CD4-positive, alpha-beta T cell (primary cell): ENCODE data around the gene RPS6KA2. TPM values are rescaled to one million over a fixed set of nuclear protein-coding genes. Genes with fewer than 3 reads are reported as not detected.

Experiments used
- ATAC-seq: fragments of 200-7000 bp; cut with Tn5 transposase; one replicate; pipeline ENCODE4 v1.10.0; 2022; ENCODE audit warnings: mild to moderate bottlenecking; ENCODE audit not compliant: poor library complexity
- CTCF ChIA-PET: fragments of 350-600 bp; sonication (Branson Sonifier 250); formaldehyde crosslinking; loops from one replicate; lab custom pipeline; 2021; ENCODE audit warnings: antibody characterized with exemption, inconsistent platforms; lab: Charles Lee
- POLR2A ChIA-PET: fragments of 350-600 bp; sonication (Branson Sonifier 250); formaldehyde crosslinking; loops from one replicate; lab custom pipeline; 2021; ENCODE audit warnings: antibody characterized with exemption, inconsistent platforms; lab: Charles Lee
- DNase-seq, 14 experiments: peaks; one replicate each; pipeline ENCODE4 v3.0.0-alpha.2; 2013 to 2020; ENCODE audit warnings: mixed read lengths in 2 of 14
- H3K27ac ChIP-seq, 2 donors: one replicate each; pipeline versions ENCODE4 v1.5.1 to v1.7.0; 2013; ENCODE audit warnings: low read length in 2 of 2, low read depth in 1 of 2, mild to moderate bottlenecking in 1 of 2
- H3K27me3 ChIP-seq, 2 experiments: 1 replicate in 1 of 2; 2 replicates in 1 of 2; pipeline versions ENCODE4 v1.6.1 to v1.7.0; 2013; ENCODE audit warnings: low read length in 2 of 2, control low read depth in 1 of 2, mild to moderate bottlenecking in 1 of 2, moderate library complexity in 1 of 2; ENCODE audit not compliant: insufficient read depth in 2 of 2, control insufficient read depth in 1 of 2
- H3K36me3 ChIP-seq: one replicate; pipeline ENCODE4 v1.6.1; 2013; ENCODE audit warnings: low read length, control low read depth; ENCODE audit not compliant: insufficient read depth
- H3K4me1 ChIP-seq: one replicate; pipeline ENCODE4 v1.6.1; 2013; ENCODE audit warnings: low read length, control low read depth; ENCODE audit not compliant: insufficient read depth
- H3K4me3 ChIP-seq: one replicate; pipeline ENCODE4 v1.5.1; 2013; ENCODE audit warnings: mild to moderate bottlenecking, low read length, moderate library complexity
- H3K9me3 ChIP-seq, 2 experiments: 1 replicate in 1 of 2; 2 replicates in 1 of 2; pipeline versions ENCODE4 v1.6.1 to v1.7.0; 2013; ENCODE audit warnings: low read length in 2 of 2, mild to moderate bottlenecking in 2 of 2, control low read depth in 1 of 2, moderate library complexity in 1 of 2; ENCODE audit not compliant: control insufficient read depth in 1 of 2, insufficient read depth in 1 of 2
- H3K27ac Mint-ChIP-seq: one replicate; pipeline ENCODE4 v1.8.0; 2020; ENCODE audit warnings: mixed read lengths
- H3K27me3 Mint-ChIP-seq: one replicate; pipeline ENCODE4 v1.8.0; 2021; ENCODE audit warnings: mixed read lengths
- H3K36me3 Mint-ChIP-seq: one replicate; pipeline ENCODE4 v1.8.0; 2021; ENCODE audit warnings: low read depth, mixed read lengths
- H3K4me1 Mint-ChIP-seq: one replicate; pipeline ENCODE4 v1.8.0; 2021; ENCODE audit warnings: low read depth, mixed read lengths
- H3K4me3 Mint-ChIP-seq: one replicate; pipeline ENCODE4 v1.8.0; 2020; ENCODE audit warnings: mild to moderate bottlenecking, mixed read lengths
- H3K9me3 Mint-ChIP-seq: one replicate; pipeline ENCODE4 v1.8.0; 2020; ENCODE audit warnings: mixed read lengths
- intact Hi-C, 2 experiments: fragments of 100-400 bp; cut with DNase I in 1 of 2; cut with micrococcal nuclease in 1 of 2; formaldehyde crosslinking; loops; one replicate each; pipeline versions ENCODE4 v1.15.1 to v1.9.0; 2023 to 2025; cut with DNase I, micrococcal nuclease
- total RNA-seq, 174 experiments: library from RNA in 2 of 174; stranded (reverse) in 2 of 174; gene quantifications; one replicate each; pipeline ENCODE4 v1.2.3 and lab custom pipeline; 2021 to 2026
- TF ChIP-seq, protein P1 (sequence below): fragments of 200-600 bp; IDR thresholded peaks from one replicate; pipeline ENCODE4 v1.8.0; 2022; ENCODE audit warnings: antibody characterized with exemption, mild to moderate bottlenecking

RPS6KA2 gene
- total RNA-seq, 2 experiments from 2014 or later: 5.6 to 6.2 TPM

GRCh38 chr6:166570929-166571713 is 55.9 kb downstream of the RPS6KA2 start:
- ATAC-seq (no peak), DNase-seq (no peak)
- no peak overlapping the region for H3K27ac ChIP-seq
- intact Hi-C loops: no loop called here
- H3K9me3 Mint-ChIP-seq: peaks cover 3% of the 10 kb centered on the region
- ChIA-PET POLR2A (no interaction called here), CTCF (no interaction called here)
- peaks cover under 1% of the 10 kb centered on the region for H3K36me3 Mint-ChIP-seq
- no peaks in the 10 kb centered on the region for H3K4me1 Mint-ChIP-seq
- H3K4me3 ChIP-seq: no peak overlapping the region
- no peak overlapping the region for H3K27ac Mint-ChIP-seq
- H3K4me3 Mint-ChIP-seq: no peak overlapping the region
- no peaks in the 10 kb centered on the region for H3K4me1 ChIP-seq
- no peaks in the 10 kb centered on the region for H3K27me3 Mint-ChIP-seq
- TF ChIP-seq, protein P1, sequence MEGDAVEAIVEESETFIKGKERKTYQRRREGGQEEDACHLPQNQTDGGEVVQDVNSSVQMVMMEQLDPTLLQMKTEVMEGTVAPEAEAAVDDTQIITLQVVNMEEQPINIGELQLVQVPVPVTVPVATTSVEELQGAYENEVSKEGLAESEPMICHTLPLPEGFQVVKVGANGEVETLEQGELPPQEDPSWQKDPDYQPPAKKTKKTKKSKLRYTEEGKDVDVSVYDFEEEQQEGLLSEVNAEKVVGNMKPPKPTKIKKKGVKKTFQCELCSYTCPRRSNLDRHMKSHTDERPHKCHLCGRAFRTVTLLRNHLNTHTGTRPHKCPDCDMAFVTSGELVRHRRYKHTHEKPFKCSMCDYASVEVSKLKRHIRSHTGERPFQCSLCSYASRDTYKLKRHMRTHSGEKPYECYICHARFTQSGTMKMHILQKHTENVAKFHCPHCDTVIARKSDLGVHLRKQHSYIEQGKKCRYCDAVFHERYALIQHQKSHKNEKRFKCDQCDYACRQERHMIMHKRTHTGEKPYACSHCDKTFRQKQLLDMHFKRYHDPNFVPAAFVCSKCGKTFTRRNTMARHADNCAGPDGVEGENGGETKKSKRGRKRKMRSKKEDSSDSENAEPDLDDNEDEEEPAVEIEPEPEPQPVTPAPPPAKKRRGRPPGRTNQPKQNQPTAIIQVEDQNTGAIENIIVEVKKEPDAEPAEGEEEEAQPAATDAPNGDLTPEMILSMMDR: no peak
- H3K9me3 ChIP-seq: no peaks in the 10 kb centered on the region
- H3K27me3 ChIP-seq: no peaks in the 10 kb centered on the region
- no peaks in the 10 kb centered on the region for H3K36me3 ChIP-seq

GRCh38 chr6:166569206-166569605 is 57.8 kb downstream of the RPS6KA2 start:
- no peak for DNase-seq
- Histone ChIP-seq H3K4me1 (no peaks in the 10 kb centered on the region), H3K36me3 (no peaks in the 10 kb centered on the region), H3K4me3 (no peak overlapping the region), H3K27me3 (no peaks in the 10 kb centered on the region), H3K9me3 (no peaks in the 10 kb centered on the region), H3K27ac (no peak overlapping the region)
- ATAC-seq: no peak
- no peak overlapping the region for H3K4me3 Mint-ChIP-seq
- CTCF ChIA-PET: interaction anchor here (0.7 kb wide), 1 partner anchor 247 kb away, joined by 4 read pairs; no protein-coding TSS in a partner anchor
- H3K4me1 Mint-ChIP-seq: no peaks in the 10 kb centered on the region
- H3K36me3 Mint-ChIP-seq: peaks cover 5% of the 10 kb centered on the region
- H3K27me3 Mint-ChIP-seq: no peaks in the 10 kb centered on the region
- TF ChIP-seq, protein P1: no peak
- POLR2A ChIA-PET: no interaction called here
- no peak overlapping the region for H3K27ac Mint-ChIP-seq
- no peaks in the 10 kb centered on the region for H3K9me3 Mint-ChIP-seq
- intact Hi-C loops: no loop called here

GRCh38 chr6:166567813-166568212 is 59.2 kb downstream of the RPS6KA2 start:
- H3K9me3 Mint-ChIP-seq: no peaks in the 10 kb centered on the region
- H3K4me3 Mint-ChIP-seq: no peak overlapping the region
- H3K27me3 Mint-ChIP-seq: no peaks in the 10 kb centered on the region
- Histone ChIP-seq H3K36me3 (no peaks in the 10 kb centered on the region), H3K9me3 (no peaks in the 10 kb centered on the region), H3K27me3 (no peaks in the 10 kb centered on the region), H3K4me1 (no peaks in the 10 kb centered on the region), H3K27ac (no peak overlapping the region), H3K4me3 (no peak overlapping the region)
- ChIA-PET CTCF (no interaction called here), POLR2A (no interaction called here)
- TF ChIP-seq, protein P1: no peak
- H3K27ac Mint-ChIP-seq: no peak overlapping the region
- DNase-seq (no peak), ATAC-seq (no peak)
- H3K4me1 Mint-ChIP-seq: no peaks in the 10 kb centered on the region
- intact Hi-C loops: no loop called here
- peaks cover 6% of the 10 kb centered on the region for H3K36me3 Mint-ChIP-seq
